Esophagus squamous epithelium (tissue), 4 donors: ENCODE measurements around the gene RFPL1.
"Not testable (repeated sequence)": the region's sequence is repeated elsewhere in the genome, so short reads cannot be mapped to it uniquely, and the experiment has no call there.

Experiments used
- POLR2A ChIP-seq, 4 donors: fragments of 450-650 bp; IDR thresholded peaks; one replicate each; pipeline ENCODE4 v1.6.1; 2017; ENCODE audit warnings: antibody characterized with exemption in 4 of 4, mild to moderate bottlenecking in 4 of 4, moderate library complexity in 3 of 4
- TF ChIP-seq, protein P1 (sequence below), 6 experiments: fragments of 450-650 bp in 4 of 6; fragments of 200-600 bp in 2 of 6; sonication (generic) in 2 of 6; IDR thresholded peaks; one replicate each; pipeline ENCODE4 v1.5.1; 2016 to 2019; ENCODE audit warnings: antibody characterized with exemption in 6 of 6, mild to moderate bottlenecking in 4 of 6, moderate library complexity in 4 of 6

DNA sequence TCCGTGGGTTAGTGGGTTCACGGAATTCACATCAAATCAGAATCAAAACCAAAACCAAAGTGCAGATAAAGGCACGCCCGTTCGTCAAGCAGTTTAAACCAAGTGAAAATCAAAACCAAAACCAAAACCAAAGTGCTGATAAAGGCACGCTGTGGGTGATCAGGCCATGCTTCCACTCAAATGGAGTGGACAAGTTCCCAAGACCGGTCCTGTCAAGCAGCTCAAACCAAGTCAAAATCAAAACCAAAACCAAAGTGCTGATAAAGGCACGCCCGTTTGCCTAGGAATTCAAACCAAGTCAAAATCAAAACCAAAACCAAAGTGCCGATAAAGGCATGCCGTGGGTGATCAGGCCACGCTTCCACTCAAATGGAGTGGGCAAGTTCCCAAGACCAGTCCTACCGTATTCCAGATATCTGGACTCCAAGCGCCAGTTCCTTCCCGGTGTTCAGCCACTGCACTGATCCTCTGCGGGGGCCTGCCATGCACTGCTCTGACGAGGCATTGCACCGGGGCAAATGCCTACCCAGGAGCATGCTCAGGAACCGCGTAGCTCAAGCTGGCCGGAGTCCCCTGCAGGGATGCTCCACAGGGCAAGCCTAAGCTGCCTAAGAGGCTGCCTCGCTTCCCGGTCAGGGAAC lies 23.3 kb upstream of the RFPL1 start:
- TF ChIP-seq, protein P1, sequence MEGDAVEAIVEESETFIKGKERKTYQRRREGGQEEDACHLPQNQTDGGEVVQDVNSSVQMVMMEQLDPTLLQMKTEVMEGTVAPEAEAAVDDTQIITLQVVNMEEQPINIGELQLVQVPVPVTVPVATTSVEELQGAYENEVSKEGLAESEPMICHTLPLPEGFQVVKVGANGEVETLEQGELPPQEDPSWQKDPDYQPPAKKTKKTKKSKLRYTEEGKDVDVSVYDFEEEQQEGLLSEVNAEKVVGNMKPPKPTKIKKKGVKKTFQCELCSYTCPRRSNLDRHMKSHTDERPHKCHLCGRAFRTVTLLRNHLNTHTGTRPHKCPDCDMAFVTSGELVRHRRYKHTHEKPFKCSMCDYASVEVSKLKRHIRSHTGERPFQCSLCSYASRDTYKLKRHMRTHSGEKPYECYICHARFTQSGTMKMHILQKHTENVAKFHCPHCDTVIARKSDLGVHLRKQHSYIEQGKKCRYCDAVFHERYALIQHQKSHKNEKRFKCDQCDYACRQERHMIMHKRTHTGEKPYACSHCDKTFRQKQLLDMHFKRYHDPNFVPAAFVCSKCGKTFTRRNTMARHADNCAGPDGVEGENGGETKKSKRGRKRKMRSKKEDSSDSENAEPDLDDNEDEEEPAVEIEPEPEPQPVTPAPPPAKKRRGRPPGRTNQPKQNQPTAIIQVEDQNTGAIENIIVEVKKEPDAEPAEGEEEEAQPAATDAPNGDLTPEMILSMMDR (IDR thresholded peaks at IDR 0.05), result not testable (repeated sequence)
- TF ChIP-seq POLR2A (IDR thresholded peaks at IDR 0.05), result not testable (repeated sequence)
